ENCODE measurements around the gene VDR.

The VDR gene

DNA sequence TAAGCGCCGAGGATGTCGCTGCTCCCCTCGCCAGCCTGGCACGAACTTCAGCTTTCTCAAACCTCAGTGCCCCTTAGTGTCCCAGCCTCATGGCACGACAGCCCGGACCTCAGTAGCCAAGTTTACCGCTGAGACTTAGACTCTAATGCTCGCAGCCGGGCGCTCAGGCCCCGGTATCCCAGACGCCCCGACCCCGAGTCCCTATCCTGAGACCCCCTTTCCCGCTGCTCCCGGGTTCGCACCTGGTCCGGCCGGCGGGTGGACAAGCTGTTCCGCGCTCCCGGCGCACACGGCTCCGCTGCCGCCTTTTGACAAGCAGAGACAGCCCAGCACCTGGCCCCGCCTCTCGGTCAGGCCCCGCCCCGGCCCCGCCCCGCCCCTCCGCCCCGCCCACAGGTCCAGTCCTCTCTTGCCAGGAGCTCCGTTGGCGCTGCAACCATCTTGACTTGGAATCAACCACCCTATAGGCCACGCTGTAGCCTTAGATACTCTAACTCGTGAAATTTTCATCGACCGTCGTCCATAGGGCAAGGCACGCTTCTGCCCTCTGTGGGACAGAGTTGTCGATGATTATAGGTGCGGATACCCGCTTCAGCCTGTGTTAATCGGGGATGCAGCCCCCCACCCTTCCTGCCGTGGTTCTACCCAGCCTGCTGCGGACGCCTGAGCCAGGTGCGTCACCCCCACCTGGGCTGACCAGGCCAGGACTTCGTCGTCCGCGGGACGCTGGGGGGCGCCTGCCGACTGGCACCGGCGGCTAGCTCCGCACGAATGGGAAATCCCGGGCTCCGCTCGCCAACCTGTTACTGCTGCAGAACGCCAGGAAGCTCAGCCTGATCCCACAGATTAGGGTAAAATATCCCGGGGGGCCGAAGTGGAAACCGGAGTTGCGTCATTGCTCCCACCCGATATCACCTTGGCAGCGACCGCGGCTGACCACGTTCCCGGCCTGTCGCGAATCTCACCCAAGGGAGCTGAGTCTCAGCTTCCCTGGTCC lies at the start of gene VDR:
TSS of gene VDR (minus strand) at position 282 of the 997 bp plus-strand sequence. CDS start 25,881 bp downstream, outside the sequence.
- no peak for FAIRE-seq

GRCh38 chr12:47954058-47954457 lies 49.3 kb upstream of the VDR start:
- no peak for FAIRE-seq

DNA sequence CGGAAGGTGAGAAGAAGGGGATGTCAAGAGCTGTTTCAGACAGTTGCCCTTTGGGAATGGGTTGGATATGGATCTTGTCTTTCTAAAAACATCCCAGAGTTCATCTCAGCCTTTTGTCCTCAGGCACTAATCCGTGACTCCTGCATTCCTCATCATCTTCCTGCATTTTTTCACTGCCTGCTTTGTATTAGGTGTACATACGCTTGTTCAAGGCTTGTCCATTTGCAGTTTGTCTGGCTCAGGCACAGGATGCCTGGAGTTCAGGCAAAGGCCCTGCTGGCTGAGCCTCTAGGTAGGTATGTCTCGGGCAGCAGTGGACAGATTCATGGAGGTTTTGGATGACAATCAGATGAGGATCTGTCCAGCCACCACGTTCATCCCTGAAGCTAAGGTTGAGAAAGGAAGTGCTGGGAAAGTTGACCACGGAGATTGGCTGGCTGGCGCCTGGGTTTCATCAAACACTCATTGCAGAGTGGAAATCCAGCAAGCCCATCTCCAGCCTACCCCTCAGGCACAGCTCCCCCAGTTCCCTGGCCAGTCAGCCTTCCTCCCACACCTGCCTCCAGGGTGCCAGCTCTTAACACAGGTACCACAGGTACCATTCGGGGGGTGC lies 46.2 kb upstream of the VDR start:
- FAIRE-seq, result no peak

DNA sequence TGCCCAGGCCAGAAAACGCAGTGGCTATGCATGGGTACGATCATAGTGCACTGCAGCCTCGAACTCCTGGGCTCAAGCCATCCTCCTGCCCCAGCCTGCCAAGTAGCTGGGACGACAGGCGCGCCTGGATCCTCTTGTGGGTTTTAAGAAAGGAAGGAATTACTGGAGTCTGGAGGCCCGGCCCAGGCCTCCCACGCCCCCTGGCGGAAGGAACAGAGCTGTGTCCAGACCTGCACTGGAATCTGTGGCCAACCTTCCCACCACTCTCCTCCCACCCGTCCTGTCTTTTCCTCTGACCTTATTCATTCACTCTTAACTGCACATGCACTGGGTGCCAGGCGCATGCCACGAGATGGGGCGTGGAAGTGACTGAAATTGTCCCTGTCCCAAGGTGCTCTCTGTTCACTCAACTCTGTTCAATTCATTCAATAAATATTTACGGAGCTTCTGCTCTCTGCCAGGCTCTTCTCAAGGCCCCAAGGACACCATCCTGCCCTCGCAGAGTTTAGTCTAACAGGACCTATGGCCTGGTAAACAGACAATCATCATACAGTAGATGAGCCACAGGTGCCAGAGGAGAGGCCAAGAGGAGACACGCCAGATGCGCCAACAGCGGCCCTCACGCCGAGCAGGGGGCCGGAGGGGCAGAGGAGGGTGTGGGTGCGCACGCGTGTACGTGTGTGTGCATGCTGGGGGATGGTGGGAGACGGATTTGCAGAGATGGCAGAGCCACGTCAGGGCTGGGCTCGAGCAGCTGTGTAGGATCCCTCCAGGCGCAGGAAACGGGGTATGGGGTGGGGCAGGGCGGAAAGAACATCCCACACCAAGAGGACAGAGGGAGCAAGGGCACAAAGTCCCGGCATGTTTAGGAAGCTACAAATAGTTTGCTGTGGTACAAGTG lies 44.9 kb upstream of the VDR start:
- FAIRE-seq, result no peak

DNA sequence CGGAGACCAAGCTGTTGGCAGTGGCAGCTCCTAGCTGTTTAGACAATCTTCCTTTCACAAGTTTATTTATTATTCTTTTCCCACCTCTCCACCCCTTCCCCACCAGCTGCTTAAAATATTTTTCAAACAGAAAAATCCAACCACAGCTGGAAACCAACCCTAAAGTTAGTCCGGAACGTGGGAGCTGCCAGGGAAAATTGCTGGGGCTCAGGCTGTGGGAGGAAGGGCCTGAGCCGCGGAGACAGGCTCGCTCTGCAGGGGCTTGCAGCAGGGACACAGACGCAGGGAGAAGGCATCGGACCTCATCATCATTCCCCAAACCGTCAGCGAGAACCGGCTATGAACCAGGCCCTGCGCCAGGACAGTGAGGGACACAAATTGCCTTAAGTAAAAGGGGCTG lies 42.5 kb upstream of the VDR start:
- FAIRE-seq, result no peak

DNA sequence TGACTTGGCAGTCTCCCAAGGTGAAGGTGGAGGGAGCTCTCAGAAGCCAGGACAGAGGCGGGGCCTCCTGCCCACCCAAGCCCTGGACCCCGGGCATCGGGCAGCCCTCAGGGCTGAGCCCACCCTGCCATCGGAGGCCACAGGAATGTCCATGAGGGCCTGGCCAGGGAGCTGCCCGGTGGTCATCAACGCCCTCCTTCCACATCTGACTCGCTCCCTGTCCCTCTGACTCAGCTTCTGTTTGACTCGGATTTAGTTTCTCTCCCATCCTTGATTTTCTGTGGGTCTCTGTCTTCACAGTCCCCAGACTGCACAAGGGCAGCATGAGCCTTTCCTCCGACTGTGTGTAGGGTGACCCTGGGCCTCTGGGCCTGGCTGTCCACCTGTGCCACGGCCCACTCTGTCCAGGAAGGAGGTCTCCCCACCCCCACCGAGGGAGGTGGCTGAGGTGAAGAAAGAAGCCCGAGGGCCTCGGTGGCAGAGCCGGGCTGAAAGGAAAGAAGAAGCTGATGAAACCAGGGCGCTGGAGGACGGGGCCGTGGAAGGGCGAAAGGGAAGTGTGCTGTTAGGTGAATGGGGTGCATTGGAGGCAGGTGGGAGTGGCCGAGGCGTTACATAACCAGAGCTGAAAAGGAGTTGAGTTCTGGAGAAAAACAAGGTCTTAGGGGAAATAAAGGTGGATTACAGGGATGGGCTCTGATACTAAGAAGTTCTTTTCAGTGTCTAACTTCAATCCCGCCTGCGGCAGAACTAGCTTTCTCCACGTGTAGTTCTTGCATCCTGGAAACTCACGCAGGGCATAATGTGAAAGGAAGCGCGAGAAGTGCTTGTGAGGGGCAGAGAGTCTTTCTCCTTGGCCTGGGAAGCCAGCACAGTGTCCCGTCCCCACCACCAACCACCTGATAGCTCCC lies 41.9 kb upstream of the VDR start:
- FAIRE-seq, result no peak

- FAIRE-seq, result no peak
These were observed 40.5 kb upstream of the VDR start for GRCh38 chr12:47945341-47945728.

GRCh38 chr12:47944685-47945340 lies 40.0 kb upstream of the VDR start:
- no peak for FAIRE-seq

- no peak for FAIRE-seq
These were observed 39.0 kb upstream of the VDR start for GRCh38 chr12:47943623-47944340.

- FAIRE-seq, result no peak
These were observed 37.9 kb upstream of the VDR start for GRCh38 chr12:47942614-47943225.

DNA sequence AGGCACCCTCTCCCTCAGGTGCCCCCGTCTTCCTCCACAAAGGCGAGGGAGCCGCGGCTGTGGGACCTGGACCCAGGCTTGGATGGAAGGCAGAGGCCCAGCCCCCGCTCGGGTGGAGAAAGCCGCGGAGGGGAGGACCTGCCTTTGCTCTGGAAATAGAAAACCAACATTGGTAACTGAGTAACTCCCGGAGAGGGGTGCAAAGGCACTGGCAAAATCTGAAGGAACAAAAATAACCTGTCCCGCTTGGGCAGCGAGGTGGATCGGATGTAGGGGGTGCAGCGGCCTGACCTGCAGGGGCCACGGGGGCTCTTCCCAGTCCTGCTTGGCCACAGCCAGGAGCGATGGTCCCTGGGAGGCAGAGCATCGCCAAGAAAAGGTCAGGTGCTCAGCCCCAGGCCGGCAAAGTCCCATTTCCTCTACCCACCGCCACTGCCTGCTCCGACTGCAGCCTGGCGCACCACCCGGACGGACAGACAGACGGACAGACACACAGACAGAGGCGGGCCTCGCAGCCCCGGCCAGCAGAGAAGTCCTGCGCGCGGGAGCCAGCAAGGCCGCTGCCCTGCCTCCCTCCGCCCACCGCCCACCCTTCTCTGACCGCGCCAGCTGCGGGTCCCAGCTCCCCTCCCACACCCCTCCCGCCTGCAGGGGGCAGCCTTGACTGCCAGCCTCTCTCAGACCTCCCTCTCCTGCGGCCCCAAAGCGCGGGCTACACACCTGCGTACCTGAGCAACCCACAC lies 37.2 kb upstream of the VDR start:
- no peak for FAIRE-seq

GRCh38 chr12:47941475-47941780 lies 36.6 kb upstream of the VDR start:
- no peak for FAIRE-seq

GRCh38 chr12:47940773-47941474 lies 36.1 kb upstream of the VDR start:
- FAIRE-seq, result no peak

DNA sequence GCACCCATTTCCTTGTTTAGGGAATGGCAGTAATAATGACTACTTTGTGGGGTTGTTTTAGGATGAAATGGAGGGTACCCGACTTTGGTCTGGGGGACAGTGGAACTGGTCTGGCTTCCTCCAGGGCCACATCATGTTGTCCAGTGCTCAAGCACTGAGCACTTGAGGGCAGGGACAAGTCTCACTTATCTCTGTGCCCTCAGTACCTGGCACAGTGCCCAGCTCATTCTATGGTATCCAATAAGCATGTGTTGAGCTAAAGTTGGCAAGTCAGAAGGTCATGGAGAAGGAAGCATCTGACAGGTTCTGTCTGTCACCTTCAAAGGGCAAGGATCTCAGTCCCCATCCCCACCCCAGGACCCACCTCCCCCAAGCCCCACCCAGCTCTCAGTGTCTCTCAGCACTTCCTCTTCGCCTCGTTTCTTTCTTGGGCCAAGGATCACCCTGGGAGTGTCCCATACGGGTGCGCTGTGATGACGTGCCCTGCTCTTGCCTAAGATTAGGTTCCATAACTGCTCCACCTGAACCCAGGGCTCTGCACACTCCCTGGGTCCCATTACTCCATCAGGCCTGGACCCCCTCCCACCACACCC lies 34.3 kb upstream of the VDR start:
- no peak for FAIRE-seq

GRCh38 chr12:47938594-47938993 lies 33.8 kb upstream of the VDR start:
- FAIRE-seq, result no peak

GRCh38 chr12:47938093-47938492 lies 33.3 kb upstream of the VDR start:
- FAIRE-seq, result no peak

DNA sequence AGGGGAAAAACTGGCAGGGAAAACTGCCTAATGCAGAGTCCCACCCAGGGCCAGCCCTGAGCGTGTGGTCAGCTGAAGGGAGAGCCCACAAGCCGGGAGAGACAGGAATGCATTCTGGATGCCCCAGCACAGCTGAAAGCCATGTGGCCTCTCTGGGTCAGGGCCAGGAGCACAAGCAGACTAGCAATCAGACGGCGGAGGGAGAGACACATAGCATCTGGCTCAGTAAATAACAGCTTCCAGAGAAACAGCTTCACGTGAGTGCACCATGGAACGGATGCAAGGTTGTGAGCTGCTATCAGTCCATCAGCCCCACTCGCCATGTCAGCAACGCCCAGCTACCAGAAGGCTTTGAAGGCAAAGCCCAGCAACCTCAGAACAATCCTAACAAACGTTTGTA lies 30.4 kb upstream of the VDR start:
- no peak for FAIRE-seq

DNA sequence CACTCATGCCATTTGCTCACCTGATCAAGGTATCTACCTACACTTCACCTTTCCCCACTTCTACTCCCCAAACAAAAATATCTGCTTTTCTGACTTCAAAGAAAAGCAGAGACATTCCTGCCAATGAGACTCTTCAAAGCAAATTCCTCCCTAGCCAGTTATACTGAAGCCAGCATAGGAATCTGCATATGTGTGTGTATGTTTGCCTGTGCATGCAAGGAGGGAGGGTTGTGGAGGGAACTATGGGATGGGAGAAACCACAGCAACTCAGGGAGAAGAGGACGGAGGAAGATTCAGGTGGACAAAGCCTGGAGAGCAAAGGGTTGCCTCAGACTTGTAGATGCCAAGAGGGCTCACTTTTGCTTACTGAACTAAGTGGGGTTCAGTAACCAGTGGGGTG lies 26.4 kb upstream of the VDR start:
- FAIRE-seq, result no peak

- no peak for FAIRE-seq
These were observed 25.8 kb upstream of the VDR start for GRCh38 chr12:47930634-47931033.

All from TTC549 (cell line).